ENCODE measurements around the gene IFITM5.

DNA sequence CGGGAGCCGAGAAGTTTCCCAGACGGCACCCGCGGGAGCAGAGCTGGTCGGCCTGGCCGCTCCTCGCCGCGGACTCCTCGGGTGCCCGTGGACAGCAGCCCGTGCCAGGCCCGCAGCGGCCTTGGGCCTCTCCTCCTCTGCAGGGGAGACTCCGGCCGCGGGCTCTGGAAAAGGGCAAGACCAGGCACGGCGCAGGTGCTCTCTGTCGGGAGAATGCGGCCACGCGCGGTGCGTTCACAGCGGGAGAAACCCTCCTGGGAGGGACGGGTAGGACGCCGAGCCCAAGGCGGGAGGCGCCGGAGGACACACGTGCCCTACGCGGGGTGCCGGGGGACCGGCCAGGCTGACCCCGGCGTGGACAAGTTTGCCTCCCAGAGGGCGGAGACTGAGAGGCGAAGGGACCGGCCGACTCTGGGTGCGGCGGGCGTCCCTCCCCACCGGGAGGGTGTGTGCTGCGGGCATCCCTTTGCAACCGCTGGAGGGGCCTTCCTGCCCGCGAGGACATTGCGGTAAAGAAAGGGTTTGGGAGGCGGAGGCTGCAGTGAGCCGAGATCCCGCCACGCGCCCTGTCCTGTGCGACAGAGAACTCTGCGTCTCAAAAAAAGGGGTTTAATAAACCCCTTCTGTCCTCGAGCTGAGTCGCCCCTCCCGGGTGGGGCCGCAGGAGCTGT is 16.8 kb upstream of the IFITM5 start:
- TF ChIP-seq, protein P1, sequence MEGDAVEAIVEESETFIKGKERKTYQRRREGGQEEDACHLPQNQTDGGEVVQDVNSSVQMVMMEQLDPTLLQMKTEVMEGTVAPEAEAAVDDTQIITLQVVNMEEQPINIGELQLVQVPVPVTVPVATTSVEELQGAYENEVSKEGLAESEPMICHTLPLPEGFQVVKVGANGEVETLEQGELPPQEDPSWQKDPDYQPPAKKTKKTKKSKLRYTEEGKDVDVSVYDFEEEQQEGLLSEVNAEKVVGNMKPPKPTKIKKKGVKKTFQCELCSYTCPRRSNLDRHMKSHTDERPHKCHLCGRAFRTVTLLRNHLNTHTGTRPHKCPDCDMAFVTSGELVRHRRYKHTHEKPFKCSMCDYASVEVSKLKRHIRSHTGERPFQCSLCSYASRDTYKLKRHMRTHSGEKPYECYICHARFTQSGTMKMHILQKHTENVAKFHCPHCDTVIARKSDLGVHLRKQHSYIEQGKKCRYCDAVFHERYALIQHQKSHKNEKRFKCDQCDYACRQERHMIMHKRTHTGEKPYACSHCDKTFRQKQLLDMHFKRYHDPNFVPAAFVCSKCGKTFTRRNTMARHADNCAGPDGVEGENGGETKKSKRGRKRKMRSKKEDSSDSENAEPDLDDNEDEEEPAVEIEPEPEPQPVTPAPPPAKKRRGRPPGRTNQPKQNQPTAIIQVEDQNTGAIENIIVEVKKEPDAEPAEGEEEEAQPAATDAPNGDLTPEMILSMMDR (IDR thresholded peaks at IDR 0.05) = no peak
- TF ChIP-seq POLR2A (IDR thresholded peaks at IDR 0.05) = no peak
